SKM-1 (cell line): ENCODE data around the gene KRT78.

ENCODE experiments used
- DNase-seq: peaks from one replicate; lab custom pipeline; 2025; ENCODE audit not compliant: unreplicated experiment; lab: John Stamatoyannopoulos, UW

Gene KRT78

DNA sequence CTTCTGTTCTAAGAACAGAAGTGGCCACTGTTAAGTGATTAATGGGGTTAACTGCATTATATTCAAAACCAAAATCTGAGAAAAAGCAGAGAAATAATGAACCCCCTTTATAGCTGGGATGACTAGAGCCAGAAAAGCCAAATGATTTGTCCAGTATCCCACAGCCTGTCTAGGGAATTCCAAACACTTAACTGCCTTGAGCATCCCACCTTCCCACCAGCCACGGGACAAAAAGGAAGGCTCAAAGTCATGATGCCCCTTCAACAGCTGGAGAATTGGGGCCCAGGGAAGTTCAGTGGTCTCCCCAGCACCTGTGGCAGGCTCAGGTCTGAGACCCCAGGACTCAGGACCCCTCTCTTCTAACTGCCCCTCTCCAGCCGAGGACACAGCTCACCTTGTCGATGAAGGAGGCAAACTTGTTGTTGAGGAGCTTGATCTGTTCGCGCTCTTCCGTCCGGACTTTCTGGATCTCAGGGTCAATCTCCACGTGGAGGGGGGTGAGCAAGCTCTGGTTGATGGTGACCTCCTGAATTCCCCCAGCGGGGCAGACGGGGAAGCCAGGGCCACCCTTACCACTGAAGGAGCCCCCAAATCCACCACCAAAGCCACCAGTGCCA is 35.5 kb downstream of the KRT78 start:
- no peak for DNase-seq

DNA sequence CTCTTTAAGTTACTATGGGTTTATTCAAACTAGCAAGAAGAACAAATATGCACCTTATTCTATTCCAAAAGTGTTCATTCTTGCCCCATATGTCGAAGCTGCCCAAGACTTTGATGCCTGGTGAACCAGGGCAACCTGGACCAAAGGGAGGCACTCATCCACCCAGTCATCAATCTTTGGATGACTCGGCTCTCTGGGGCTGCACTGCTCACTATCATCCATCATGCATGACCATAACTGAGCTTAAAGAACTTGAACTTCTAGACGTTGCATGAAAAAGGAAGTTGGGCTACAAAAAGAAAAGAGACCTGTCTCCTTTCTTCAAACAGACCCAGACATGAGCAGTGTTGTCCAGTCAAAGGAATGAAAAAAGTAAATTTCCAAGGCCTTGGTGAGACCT is 36.0 kb downstream of the KRT78 start:
- no peak for DNase-seq

DNA sequence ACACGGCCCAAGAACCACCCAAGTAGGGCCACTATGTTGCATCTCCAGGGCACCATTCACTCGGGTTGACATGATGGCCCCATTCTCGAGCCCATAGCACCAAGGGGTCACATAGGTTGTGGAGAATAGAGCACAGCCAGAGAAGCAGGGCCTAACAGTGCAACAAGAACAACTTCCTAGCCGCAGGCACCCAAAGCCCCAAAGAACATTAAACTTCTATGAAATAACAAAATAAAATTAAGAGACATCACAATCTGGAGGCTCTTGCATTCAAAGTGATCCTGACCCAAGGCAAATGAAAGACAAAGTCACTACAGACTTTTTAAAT is 36.8 kb downstream of the KRT78 start:
- no peak for DNase-seq

DNA sequence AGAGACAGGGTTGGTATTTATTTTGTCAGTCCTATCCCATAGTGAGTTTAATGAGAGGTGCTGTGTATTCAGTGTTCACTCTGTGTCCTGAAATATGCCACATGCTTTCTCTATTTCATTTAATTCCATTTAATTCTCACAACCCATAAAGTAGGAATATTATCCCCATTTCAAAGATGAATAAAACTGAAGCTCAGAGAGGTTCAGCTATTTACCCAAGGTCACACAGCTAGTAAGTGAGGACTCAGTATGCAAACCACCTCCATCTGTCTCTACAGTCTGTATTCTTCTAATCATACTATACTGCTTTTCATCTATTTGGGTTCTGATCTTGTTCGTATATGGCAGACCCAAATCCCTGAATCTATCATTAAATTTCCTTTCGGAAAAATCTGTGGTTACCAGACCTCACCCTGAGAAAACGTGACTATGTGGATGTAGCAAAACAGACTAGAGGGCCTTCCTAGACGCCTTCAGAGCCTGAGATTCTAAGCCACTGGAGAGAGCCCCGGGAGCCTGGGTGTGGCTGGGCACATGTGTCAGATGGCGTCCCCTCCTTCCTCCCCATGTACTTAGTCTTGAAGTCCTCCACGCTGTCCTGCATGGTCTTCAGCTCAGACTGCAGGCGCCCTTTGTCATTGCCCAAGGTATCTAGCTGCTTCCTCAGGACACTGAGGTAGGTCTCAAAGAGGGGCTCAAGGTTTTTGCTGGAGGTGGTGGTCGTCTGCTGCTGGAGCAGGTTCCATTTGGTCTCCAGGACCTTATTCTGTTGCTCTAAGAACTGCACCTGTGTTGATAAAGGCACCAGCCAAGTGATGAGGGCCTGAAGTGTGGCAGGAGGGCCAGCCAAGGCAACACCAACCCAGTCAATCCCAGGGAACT is 37.4 kb downstream of the KRT78 start:
- no peak for DNase-seq

DNA sequence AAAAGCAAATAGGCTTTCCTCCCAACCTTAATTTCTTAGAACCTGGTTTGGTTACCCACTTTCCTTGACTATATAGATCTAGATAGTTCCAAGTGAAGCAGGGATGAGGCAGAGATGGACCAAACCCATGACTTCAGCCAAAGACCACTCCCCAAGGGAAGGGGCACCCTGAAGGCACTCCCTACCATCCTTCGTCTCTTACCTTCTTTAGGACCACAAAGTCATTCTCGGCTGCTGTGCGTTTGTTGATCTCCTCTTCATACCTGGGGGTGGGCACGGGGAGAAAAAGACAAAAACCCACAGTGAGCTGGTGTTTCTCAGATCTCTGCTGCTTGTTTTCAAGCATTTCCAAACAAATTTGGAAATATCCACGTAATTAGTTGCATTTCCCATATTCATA is 38.2 kb downstream of the KRT78 start:
- no peak for DNase-seq

DNA sequence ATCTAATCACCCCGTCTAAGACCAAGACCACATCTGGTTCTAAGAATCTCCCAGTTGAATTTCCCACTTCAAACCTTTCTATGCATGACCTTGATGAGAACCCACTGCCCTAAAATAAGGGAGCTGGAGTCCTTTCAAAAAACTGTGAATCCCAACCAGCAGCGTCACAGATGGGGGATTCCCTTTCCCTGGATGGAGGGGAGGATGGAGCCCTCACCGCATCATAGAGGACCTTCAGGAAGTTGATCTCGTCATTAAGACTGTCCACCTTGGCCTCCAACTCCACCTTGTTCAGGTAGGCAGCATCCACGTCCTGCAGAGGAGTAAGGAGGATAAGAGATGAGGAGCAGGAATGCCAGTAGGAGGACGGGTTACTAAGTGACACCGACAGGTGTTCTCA is 39.6 kb downstream of the KRT78 start:
- DNase-seq: no peak

DNA sequence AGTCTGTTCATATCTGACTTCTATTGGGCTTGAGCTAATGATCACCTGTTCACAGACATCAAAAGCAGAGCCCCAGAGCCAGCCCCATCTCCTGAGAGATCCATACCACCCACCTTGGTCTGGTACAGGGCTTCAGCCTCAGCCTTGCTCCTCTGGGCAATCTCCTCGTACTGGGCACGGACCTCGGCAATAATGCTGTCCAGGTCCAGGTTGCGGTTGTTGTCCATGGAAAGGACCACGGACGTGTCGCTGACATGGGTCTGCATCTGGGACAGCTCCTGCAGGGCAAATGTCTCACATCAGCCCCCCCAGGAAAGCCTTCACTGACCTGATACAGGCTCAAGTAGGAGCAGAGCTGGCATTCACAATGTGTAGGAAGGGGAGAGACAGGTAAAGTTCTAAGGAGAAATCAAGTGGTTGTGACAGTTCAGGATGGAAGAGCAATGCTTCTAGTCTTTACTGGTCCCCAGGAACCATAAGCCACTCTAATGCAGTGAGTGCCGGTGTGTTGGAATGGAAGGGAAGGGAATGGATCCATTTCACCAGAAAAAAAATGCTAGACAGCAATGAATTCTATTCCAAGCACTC is 40.1 kb downstream of the KRT78 start:
- DNase-seq: no peak

DNA sequence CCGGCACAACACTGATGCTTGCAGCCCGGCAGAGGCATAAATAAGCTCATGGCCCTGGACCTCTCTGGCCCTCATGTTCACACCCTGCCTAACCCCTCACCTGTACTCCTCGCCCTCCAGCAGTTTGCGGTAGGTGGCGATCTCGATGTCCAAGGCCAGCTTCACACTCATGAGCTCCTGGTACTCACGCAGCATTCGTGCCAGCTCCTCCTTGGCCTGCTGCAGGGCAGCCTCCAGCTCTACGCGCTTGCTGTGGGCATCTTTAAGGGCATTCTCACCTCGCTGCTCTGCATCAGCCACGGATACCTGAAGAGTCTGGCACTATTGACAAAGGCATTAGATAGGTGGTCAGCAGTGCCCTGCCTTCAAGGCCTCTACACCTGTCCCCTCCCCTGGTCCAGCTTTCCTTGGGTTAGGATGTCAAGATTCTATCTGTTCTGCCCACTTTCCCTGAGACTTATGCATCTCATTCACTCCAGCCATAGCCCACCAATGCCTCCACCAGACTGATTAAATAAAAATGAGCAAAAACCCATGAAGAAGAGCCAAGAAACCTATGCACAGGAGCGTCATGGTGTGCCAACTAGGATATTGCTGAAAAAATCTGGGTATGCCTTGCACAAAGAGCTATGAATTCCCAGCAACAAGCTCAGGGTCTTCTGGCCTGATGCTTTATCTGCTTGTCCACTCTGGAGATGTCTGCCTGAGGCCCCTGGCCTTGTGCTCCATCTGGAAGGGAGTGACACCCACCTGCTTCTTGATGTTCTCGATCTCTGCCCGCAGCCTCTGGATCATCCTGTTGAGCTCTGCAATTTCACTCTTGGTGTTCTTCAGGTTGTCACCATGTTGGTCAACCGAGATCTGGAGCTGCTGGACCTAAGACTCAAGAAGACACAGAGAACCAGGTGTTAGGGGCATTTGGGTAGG is 41.0 kb downstream of the KRT78 start:
- no peak for DNase-seq

DNA sequence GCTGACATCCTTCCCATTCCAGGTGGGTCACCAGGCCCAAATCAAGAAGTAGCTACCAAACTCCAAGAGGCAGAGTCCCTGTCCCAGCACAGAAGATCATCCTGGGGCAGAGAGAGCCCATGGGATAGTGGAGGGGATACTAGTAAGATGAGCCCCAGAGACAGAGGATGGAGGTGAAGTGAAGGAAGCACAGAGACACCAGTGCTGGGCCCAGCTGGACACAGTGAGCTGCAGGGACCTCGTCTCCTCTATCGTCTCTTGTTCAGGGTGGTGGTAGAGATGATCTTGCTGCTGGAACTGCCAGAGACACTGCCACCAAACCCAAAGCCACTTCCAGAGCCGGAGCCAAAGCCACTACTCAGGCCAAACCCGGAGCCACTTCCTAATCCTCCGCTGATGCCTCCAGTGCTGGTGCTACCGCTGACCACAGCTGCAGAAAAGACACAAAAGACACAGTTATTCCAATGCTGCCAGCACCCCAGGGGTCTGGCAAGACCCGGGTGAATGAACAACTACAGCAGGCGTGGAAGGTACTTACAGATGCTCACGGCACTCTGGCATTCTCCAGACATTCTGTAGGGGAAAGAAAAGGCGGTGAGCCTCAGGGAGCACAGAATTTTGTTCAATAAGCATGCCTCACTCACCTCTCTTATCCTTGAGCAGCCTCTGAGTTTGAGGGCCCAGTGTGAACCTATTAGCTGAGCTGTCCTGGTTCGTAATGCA is 41.8 kb downstream of the KRT78 start:
- no peak for DNase-seq

DNA sequence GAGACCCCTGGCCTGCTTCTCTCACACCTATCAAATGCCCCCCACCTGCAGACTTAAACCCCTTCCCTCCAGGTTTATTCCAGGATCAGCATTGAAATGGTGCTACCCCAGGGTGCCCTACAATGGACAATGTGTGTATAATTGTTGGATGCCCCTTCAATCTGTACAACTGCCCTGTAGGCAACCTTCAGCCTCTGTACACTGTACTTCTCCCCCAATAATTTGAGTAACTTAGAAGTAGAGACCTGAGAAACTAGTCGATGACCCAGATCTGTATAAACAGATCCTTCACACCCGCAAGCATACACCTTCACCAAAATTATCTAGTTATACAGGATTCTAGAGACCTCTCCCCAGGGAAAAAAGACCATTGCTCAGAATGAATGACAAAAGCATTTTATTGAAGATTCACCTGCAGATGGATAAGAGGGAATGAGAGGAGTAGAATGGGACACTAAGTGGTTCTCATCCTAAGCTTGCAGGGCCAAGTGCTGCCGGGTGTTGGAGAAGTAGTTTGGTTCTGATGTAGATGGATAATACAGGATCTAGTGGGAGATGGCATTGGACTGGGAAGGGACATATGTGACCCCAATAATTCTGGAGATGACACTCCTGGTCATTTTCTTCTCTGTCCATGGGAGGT is 42.5 kb downstream of the KRT78 start:
- DNase-seq: no peak

DNA sequence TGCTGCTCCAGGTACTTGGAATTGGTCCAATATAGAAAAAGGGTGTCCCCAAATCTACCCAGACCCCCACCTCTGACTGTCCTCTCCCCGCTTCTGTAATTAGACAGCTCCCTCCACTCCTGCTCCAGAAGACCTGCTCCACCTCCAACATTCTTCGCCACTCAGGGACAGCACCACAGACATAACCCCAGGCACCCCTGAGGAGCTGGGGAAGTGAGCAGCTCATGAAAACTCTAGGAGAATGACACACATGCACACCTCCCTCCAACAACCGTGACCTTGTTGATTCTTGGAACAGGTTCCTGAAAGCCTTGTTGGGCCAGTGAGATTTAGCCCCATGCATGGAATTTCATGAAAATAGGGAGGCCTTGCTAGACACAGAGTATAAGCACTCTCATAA is 43.1 kb downstream of the KRT78 start:
- DNase-seq: no peak

DNA sequence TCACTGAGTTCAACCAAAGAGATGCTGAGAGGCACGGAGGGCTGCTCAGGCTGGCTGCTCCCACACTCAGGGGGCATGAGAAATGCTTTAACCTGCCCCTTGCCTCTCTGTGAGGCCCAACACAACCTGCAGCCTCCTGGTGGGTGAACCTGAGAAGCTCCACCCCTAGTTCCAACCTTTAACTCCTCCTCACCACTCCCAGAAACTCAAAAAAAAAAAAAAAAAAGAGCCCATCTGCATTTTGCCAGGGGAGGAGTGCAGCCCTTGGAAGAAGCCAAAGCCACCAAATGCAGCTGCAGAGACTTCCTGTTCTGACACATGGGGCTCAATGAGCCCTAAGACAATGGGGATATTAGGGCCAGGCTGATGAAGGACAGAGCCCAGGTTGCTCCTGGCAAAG is 43.8 kb downstream of the KRT78 start:
- no peak for DNase-seq

DNA sequence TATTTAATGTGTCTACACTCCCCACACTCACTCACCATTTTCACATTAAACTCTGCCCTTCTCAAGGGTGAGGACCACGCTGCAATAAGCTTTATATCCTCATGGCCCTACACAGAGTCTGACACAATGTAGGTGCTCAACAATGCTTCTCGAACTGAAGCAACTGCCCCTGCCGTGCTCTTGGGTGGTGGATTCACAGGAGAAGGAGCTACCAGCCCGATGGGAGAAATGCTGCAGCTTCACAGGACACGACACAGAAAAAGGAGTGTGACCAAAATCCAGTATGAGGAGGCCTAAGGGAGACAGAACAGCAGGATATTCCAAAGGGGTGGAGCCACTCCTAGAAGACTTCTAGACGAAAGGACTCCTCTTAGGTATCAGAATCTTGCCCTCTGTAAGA is 46.4 kb downstream of the KRT78 start:
- no peak for DNase-seq

DNA sequence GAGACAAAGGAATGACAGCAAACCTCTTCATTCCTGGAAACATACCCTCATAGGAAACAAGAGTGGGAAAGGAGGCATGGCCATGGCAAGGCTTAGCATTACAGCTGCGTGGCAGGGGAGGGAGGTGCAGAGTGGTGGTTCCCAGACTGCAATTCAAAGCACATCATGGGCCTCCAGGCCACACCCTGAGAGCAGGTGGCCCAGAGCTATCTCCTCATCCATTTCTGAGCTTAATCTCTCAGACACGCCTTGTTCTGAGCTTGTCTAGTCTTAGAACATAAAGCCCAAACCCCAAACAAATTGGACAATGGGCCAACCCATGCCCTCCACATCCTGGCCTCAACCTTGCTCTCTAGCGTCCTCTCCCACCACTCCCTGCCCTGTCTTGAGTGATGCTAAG is 47.0 kb downstream of the KRT78 start:
- DNase-seq: no peak

DNA sequence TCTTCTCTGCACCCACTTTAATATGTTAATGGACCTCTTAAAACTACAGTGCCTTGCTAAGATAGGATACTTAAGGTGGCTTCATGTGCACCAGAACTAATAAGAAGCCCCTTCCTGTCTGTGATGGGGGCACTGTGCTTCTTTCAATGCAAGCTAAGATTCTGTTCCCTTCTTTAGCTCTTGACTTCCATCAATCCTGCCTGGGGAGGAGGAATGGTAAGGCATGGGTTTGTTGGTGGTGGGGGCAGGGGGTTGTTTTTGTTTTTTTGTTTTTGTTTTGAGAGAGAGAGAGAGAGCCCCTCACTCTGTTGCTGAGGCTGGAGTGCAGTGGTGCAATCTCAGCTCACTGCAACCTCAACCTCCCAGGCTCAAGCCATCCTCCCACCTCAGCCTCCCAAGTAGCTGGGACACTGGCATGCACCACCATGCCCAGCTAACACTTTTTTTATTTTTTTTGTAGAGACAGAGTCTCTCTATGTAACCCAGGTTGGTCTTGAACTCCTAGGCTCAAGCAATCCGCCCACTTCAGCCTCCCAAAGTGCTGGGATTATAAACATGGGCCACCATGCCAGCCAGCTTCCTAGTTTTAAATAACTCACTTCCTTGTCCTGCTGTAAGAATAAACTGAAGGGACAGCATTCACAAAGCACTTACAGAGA is 48.4 kb downstream of the KRT78 start:
- DNase-seq: no peak

DNA sequence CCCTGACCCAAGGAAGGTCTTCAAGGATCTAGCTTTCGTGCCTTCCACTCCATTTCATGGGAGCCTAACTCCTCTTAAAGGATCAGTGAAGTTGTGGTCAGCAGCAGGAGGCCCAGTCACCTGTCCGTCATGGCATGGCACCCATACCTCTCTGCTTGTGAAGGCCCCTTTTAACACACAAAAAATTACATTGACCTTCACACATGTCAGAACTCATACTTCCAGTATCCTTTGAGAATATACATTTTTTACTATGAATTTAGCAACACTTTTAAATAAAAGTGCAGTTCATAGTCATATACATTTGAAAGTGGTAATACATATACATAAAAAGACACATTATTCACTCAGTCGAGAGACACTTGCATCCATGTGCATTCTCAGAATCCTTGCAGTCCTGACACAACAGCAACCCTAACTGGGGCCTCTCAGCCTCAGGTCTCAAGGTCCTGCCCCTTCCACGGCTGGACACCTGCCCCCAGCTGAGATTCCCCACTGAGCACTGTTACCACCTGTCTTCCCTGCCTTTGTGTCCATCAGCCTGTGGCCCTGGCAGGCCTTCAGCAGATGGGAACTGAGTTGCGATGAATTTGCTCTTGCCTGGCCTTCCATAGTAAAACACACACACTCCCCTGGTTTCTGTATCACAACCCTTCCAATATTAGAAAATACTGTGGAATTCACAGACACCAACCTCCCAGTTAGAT is 49.1 kb downstream of the KRT78 start:
- DNase-seq: no peak

DNA sequence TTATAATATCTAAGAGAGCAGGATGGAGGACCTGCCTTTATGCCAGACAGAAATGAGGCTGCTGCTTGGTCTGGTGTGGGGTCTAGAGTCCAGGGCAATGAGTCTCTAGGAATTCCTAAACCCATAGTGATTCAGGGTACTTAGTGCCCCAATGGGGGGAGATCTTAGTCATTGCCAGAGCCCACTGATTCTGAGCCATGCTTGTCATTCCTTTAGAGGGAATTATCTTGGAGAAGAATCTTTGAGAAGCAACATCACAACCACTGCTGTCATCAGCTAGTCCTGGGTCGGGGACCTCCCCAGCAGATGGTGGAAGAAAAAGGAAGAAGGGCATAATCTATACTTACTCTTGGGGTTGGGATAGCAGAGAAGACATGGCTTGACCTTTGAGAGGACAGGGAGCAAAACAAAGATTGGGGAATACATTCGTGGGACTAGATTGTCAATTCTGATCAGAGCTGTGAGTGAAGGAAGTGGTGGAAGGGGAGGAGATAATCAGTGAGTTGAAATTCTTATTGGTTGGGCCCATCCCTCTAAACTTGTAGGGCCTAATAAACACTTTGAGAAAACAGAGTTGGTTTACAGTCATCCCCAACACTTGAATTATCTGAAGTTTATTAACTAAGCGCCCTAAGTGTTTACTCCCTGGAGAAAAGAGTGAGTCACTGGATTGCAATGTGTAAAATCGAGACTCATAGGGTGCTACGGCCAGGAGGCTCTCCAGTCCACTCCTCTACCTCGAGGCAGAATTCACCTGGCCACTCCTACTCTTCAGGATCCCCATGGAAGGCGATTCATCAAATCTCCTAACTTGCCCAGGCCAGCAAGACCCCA is 49.9 kb downstream of the KRT78 start:
- no peak for DNase-seq

DNA sequence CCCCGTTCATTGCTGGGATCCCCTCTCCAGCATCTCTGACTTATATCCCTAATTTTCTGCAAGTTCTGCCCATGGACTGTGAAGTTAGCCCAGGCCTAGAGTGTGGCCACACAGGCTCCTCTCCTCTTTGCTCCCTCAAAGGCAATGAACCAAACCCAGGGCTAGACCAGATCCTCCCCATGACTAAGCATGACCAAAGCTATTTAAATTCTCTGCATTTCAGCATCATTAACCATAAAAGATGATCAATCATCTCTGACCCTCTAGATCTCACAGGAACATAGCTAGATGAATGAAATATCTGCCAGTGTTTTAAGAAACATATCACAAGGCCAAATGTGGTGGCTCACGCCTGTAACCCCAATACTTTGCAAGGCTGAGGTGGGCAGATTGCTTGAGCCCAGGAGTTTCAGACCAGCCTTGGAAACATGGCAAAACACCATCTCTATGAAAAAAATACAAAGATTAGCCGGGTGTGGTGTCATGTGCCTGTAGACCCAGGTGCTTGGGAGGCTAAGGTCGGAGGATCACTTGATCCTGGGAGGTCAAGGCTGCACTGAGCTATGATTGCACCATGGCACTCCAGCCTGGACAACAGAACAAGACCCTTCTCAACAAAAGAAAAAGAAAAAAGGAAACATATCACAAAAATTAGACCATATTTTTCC is 50.7 kb downstream of the KRT78 start:
- no peak for DNase-seq
